AG04449 (cell line): ENCODE results near the gene RUNX2.

Experiments used
- CTCF ChIA-PET: fragments of 350-600 bp; formaldehyde crosslinking; extraction: SDS; loops from one replicate; lab custom pipeline; 2021; ENCODE audit warnings: antibody characterized with exemption; lab: Yijun Ruan, JAX
- POLR2A ChIA-PET: fragments of 400-600, 350-600 bp; formaldehyde crosslinking; extraction: SDS; loops from one replicate; lab custom pipeline; 2020; ENCODE audit warnings: antibody characterized with exemption, inconsistent platforms; lab: Yijun Ruan, JAX
- DNase-seq: peaks from one replicate; pipeline ENCODE4 v3.0.0-alpha.2; 2010; ENCODE audit warnings: low read depth, low spot score
- H3K4me3 ChIP-seq: 2 replicates; pipeline ENCODE4 v1.5.1; 2011; ENCODE audit warnings: low read depth, mild to moderate bottlenecking, control low read depth, low read length
- CTCF ChIP-seq: IDR thresholded peaks from one replicate; pipeline ENCODE4 v1.5.1; 2011; ENCODE audit warnings: mild to moderate bottlenecking, moderate library complexity, low read length, control low read depth, inconsistent platforms; ENCODE audit not compliant: insufficient read depth; ENCODE audit errors: missing control alignments

Gene RUNX2

GRCh38 chr6:45423824-45424450 is 95.8 kb downstream of the RUNX2 start:
- peak overlapping the region; percentile 96 for H3K4me3 ChIP-seq
- CTCF ChIA-PET, result interaction anchor here (1.0 kb wide), 2 partner anchors 291 kb away, joined by 3 read pairs; no protein-coding TSS in a partner anchor
- no peak for DNase-seq
- POLR2A ChIA-PET, result no interaction called here
- no peak for TF ChIP-seq CTCF

- peak overlapping the region; percentile 96 for H3K4me3 ChIP-seq
- no peak for TF ChIP-seq CTCF
- POLR2A ChIA-PET, result no interaction called here
- no peak for DNase-seq
- CTCF ChIA-PET, result interaction anchor here (1.0 to 1.2 kb wide), 2 partner anchors 290 to 794 kb away, joined by 3 read pairs; no protein-coding TSS in a partner anchor
Measured at GRCh38 chr6:45424451-45424861, 96.3 kb downstream of the RUNX2 start.

GRCh38 chr6:45426251-45426650 is 98.1 kb downstream of the RUNX2 start:
- DNase-seq, result no peak
- POLR2A ChIA-PET, result no interaction called here
- no peak for TF ChIP-seq CTCF
- CTCF ChIA-PET, result interaction anchor here (0.9 to 1.7 kb wide), 6 partner anchors 288 to 951 kb away, joined by 3 to 7 read pairs (median 4); no protein-coding TSS in a partner anchor
- H3K4me3 ChIP-seq, result no peak overlapping the region

- H3K4me3 ChIP-seq, result no peak overlapping the region
- POLR2A ChIA-PET, result interaction anchor here (0.6 kb wide), 1 partner anchor 761 kb away, joined by 4 read pairs; no protein-coding TSS in a partner anchor
- no peak for DNase-seq
- TF ChIP-seq CTCF, result no peak
- CTCF ChIA-PET, result interaction anchor here (0.8 kb wide), 1 partner anchor 797 kb away, joined by 3 read pairs; no protein-coding TSS in a partner anchor
Measured at GRCh38 chr6:45427726-45428125, 99.6 kb downstream of the RUNX2 start.

- no peak for TF ChIP-seq CTCF
- no peak overlapping the region for H3K4me3 ChIP-seq
- ChIA-PET CTCF (interaction anchor here (0.8 kb wide), 1 partner anchor 798 kb away, joined by 3 read pairs; no protein-coding TSS in a partner anchor), POLR2A (no interaction called here)
- no peak for DNase-seq
Measured at GRCh38 chr6:45428727-45429126, 100.6 kb downstream of the RUNX2 start.

GRCh38 chr6:45430590-45431202 is 102.6 kb downstream of the RUNX2 start:
- ChIA-PET POLR2A (no interaction called here), CTCF (interaction anchor here (0.6 to 1.3 kb wide), 3 partner anchors 9 to 775 kb away, joined by 3 to 4 read pairs (median 4); no protein-coding TSS in a partner anchor)
- H3K4me3 ChIP-seq, result no peak overlapping the region
- no peak for TF ChIP-seq CTCF
- no peak for DNase-seq
